GM18951 (cell line): ENCODE data around the gene MRPL36.

Source experiments
- POLR2A ChIP-seq: IDR thresholded peaks from 4 replicates; pipeline ENCODE4 v1.6.1; 2011; ENCODE audit warnings: mild to moderate bottlenecking; ENCODE audit not compliant: insufficient read length, insufficient read depth; ENCODE audit errors: extremely low read depth
- in situ Hi-C: fragments of 300-500 bp; cut with MboI; formaldehyde crosslinking; loops from one replicate; pipeline ENCODE4 v1.12.0; 2022; ENCODE audit warnings: low sequenced_read_pairs, mixed read lengths, inconsistent platforms; ENCODE audit not compliant: unreplicated experiment

The MRPL36 gene

DNA sequence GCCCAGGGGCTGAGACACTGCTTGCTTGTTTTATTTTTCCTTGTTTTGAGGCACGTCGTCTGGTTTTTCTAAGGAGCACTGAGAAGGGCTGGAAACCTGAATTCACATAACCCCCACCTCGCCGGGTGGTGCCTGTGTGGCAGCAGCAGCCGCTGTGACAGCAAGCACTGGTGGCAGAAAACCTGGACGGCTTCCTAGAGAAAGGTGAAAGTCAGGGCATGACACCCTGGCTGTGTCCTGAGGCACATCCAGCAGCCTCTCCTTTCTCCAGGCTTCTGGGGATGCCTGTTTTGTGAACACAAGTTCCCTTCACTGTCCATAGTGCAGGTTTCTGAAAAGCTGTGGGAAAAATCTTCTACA, 29.2 kb downstream of the MRPL36 start:
- TF ChIP-seq POLR2A, result no peak
- in situ Hi-C loops, result loop anchor here (25.0 kb wide), 1 partner anchor 242 kb away; no protein-coding TSS in a partner anchor

DNA sequence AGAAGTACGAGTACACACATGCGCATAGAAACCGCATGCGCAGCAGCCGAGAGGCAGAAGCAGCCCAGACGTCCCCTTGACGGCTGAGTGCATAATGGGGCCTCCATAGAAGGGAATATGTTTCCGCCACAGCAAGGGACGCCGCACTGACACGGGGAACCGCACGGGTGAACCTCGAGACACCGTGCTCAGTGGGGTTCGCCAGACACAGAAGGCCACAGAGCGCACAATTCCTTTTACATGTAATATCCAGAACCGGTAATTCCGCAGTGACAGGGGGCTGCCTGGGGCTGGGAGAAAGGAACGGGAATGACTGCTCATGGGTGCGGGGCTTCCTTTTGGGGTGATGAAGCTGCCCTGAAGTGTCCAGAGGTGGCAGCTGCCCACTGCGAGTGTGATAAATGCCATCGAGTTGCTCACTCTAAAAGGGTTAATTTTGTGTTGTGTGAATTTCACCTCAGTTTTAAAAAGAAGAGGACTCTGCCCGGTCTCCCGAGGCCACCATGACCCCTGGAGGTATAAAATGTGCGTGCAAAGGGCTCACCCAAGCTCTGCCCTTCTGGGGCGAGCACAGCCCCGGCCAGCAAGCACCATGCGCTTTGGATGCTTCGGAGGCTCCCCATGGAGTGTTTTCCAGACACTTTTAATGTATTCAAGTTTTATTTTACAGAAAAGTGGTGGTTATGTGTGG, 29.7 kb downstream of the MRPL36 start:
- in situ Hi-C loops, result loop anchor here (25.0 kb wide), 1 partner anchor 242 kb away; no protein-coding TSS in a partner anchor
- no peak for TF ChIP-seq POLR2A

DNA sequence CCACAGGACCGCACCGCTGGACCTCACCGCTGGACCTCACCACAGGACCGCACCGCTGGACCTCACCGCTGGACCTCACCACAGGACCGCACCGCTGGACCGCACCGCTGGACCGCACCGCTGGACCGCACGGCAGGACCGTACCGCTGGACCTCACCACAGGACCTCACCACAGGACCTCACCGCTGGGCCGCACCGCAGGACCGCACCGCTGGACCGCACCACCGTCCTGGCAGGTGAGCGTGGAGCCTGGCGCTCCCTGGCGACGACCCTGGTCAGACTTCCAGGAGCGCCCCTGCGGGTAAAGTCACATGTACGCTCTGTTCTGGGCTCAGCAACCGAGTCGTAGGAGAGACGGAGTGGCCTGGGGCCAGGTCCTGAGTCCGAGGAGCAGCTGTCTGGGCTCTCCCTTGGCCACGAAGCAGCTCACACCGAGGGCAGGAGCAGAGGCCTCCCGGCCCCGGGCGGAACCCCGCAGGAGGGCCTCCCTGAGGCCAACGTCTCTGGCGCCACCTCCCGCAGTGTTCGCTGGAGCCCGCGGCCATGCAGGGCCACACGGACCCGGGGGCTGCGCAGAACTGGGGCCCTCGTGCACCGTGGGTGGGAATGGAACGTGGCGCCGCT, 30.5 kb downstream of the MRPL36 start:
- in situ Hi-C loops, result loop anchor here (25.0 kb wide), 1 partner anchor 243 kb away; no protein-coding TSS in a partner anchor
- TF ChIP-seq POLR2A, result no peak

DNA sequence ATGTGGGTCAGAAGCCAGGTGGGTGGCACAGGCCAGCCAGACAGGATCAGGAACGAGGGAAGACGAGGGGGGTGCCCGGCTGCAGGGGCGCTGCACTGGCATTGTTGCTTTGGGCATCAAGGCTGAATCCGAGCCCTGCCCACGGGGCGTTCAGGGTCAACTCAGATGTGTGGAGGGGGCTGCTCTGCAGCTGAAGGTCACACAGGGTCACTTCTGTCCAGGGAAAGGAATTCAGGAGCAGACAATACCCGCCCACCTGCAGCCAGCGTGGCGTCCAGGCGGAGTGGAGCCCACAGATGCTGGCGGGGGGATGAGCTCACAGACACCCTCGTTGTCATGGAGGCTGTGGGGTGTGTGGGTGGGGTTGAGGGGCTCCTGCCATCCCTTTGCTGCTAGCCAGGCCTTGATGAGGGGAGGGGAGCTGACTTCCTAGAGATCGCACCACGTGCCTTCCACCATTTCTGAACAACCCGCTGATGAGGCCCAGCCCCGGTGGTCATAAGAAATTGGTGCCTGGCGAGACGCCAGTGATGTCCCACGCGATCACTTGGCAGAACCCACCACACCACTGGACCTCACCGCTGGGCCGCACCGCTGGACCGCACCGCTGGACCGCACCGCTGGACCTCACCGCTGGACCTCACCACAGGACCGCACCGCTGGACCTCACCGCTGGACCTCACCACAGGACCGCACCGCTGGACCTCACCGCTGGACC, 31.2 kb downstream of the MRPL36 start:
- in situ Hi-C loops, result loop anchor here (25.0 kb wide), 1 partner anchor 244 kb away; no protein-coding TSS in a partner anchor
- no peak for TF ChIP-seq POLR2A

DNA sequence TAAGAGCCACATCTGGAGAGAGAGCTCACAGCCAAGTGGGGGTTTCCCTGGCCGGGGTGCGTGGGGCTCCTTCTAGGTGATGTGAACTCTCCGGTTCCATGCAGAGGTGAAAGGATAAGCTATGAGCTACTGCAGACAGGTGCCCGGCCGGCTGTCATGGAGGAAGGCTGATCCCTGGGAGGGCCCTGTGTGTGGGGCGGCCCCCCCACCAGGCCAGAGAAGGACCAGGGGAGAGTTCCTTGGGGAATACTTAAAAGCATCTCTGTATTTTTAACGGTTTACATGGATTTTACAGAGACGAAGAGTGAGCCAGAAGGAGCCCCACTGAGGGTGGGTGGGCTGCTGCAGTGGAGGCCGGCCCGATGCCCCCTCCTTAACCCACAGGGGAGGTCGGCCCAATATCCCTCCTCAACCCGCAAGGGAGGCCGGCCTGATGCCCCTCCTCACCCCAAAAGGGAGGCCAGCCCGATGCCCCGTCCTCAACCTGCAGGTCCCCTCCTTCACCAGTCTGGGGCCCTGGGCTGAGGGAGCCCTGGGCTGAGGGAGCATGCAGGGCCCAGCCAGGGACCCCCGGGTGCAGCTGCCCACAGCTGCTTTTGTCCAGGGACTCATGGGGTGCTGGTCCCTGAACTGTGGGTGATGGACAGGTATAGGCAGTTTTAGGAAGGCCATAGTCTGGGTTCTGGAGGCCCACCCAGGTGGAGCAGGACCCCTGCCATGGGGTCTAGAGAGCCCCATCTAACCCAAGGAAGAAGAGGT, 31.9 kb downstream of the MRPL36 start:
- in situ Hi-C loops, result loop anchor here (25.0 kb wide), 1 partner anchor 245 kb away; no protein-coding TSS in a partner anchor

DNA sequence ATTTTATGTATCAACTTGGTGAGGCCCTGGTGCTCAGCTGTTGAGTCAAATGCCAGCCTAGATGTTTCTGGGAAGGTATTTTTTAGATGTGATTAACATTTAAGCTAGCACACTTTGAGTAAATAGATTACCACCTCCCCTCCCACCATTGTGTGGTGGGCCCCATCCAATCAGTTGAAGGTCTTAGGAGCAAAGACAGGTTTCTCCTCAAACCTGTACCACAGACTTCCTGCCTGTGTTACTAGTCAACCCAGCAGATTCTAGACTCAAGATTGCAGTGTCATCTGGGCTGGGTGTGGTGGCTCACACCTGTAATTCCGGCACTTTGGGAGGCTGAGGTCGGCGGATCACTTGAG, 33.8 kb downstream of the MRPL36 start:
- no peak for TF ChIP-seq POLR2A
- in situ Hi-C loops, result loop anchor here (25.0 kb wide), 1 partner anchor 246 kb away; no protein-coding TSS in a partner anchor

More for the DNA sequence above, 31.9 kb downstream of the MRPL36 start:
- no peak for TF ChIP-seq POLR2A

DNA sequence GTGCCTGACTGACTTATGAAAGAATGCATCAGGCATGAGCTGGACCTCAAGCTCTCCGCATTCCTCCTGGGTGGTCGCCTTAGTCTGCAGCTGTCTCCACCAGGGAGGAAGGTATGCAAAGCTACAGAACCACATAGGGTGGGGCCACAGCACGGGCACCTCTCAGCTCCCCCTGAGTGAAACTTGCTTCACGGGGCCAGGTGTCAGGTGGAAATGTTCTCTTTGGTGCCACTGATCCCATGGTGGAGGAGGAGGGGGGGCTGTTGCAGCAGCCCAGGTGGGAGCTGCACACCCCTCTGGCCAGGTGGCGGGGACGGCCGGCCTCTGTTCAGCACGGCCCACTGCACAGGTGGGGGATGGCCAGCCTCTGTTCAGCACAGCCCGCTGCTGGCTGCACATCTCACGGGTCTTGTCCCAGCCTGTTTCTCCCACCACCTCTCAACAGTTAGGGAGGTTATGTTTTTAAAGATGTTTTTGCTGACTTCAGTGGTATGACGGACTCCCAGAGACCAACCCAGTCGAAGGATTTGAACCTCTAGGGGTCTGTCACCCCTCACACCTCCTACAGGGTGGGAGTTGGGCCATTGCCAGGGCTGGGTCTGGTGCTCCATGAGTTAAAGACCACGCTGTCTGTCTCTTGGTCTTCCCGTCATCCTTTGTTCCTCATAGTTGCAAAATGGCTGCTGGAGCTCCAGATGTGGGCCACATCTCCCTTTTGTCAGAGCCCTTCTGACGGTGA, 34.3 kb downstream of the MRPL36 start:
- in situ Hi-C loops, result loop anchor here (25.0 kb wide), 1 partner anchor 247 kb away; no protein-coding TSS in a partner anchor
- TF ChIP-seq POLR2A, result no peak

DNA sequence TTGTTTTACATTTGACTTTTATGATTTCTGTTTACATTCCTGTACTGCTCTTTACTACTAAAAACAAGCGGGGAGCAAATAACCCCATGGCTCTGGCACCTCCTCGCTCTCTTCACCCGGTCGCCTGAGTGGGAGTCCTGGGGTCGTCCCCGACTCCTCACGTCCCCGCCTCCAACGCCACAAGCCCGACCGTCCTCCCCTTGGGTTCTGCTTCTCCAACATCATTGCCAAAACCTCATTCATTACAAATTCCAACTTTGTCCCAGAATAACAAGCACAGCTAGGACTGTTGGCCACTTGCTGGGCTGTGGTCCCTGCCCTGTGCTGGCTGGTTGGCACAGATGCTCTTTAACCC, 35.1 kb downstream of the MRPL36 start:
- TF ChIP-seq POLR2A, result no peak
- in situ Hi-C loops, result loop anchor here (25.0 kb wide), 1 partner anchor 248 kb away; no protein-coding TSS in a partner anchor

DNA sequence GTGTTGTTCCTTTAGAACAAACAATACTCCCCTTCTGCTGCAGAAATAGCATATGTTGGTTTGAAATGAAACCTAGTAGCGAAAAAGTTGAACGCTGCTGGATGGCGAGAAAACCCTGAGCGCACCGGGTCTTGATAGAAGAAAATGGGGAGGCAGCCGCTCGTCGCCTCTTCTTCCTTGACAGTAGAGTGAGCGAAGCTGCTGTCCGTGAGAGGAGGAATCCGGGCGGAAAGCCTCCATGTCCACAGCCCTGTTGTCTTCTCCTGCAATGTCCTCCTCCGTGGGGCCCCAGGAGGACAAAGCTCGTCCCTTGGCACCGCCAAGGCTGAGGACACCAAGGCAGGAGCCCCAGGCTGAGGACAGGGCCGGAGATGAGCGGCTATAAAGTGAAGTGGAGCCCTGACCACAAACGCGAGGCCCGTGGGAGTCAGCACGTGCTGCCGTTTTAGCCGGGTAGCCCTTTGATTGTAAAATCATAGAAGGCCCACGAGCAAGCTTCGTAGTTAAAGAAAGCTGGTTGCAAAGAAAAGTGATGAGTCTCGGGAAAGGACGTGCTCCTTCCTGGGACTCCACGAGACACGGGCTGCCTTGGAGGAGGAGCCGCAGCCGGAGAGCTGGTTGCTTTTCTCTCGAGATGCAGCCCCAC, 35.6 kb downstream of the MRPL36 start:
- in situ Hi-C loops, result loop anchor here (25.0 kb wide), 1 partner anchor 248 kb away; no protein-coding TSS in a partner anchor
- no peak for TF ChIP-seq POLR2A

DNA sequence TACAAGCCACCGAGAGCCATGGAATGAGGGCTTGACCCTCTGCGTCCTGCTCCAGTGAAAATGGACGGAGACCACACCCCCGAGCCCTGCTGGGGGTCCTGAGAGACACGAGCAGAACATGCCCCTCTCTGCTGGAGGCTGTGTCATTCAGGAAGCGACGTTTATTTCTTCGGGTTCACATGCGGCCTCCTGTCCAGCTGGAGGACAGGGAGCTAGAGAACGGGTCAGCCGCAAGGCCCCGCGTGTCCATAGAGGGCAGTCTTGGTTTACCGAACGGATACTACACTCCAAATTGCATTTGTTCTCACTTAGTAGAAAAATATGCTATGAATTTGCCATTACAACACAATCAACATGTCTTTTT, 36.1 kb downstream of the MRPL36 start:
- in situ Hi-C loops, result loop anchor here (25.0 kb wide), 1 partner anchor 249 kb away; no protein-coding TSS in a partner anchor
- no peak for TF ChIP-seq POLR2A

DNA sequence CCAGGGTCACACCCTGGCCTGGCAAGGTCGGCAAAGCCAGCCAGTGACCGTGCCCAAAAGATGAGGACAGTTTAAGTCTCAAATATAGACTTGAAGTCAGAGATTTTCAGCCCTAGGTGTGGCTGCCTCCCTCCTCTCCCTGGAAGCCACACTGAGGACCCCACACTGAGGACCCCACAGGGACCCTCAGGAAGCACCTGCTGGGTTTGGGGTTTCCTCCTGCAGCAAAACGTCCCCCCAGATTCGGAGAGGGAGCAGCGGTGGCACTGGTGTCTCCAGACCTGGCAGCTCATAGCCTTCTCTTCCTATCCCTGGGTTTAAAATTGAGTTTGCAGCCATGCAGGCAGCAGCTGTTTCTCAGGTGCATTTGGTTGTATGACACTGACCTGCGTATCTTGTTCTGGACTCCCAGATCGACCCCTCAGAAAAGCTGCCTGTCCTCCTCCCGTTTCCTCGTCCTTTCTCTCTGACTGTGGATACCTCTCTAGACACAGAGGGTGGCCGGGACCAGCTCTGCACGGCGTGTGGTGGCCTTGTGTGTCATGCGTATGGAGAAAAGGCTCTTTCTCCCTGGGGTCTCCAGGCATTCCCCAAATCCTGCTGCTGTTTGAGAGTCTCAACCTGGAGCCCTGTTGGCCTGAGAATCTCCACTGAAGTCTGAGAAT, 36.6 kb downstream of the MRPL36 start:
- TF ChIP-seq POLR2A, result no peak
- in situ Hi-C loops, result loop anchor here (25.0 kb wide), 1 partner anchor 249 kb away; no protein-coding TSS in a partner anchor
